Activated CD4-positive, alpha-beta T cell treated with anti-CD3 and anti-CD28 coated beads for 36 hours (primary cell): Measurements from ENCODE around the gene SMOC2. TPM values are rescaled to one million over a fixed set of nuclear protein-coding genes. Genes with fewer than 3 reads are reported as not detected.
"Not testable (repeated sequence)": the region's sequence is repeated elsewhere in the genome, so short reads cannot be mapped to it uniquely, and the experiment has no call there.

Source experiments
- ATAC-seq: fragments of 200-7000 bp; cut with Tn5 transposase; one replicate; pipeline ENCODE4 v1.10.0; 2021; ENCODE audit warnings: mild to moderate bottlenecking, moderate library complexity
- CTCF ChIA-PET: fragments of 350-600 bp; sonication (Branson Sonifier 250); formaldehyde crosslinking; loops from one replicate; lab custom pipeline; 2021; ENCODE audit warnings: antibody characterized with exemption; lab: Charles Lee
- POLR2A ChIA-PET: fragments of 350-600 bp; sonication (Branson Sonifier 250); formaldehyde crosslinking; loops from one replicate; lab custom pipeline; 2021; ENCODE audit warnings: antibody characterized with exemption, inconsistent platforms; lab: Charles Lee
- DNase-seq: peaks from one replicate; pipeline ENCODE4 v3.0.0-alpha.2; 2020
- H3K27ac Mint-ChIP-seq: one replicate; pipeline ENCODE4 v1.8.0; 2021; ENCODE audit warnings: mixed read lengths
- H3K27me3 Mint-ChIP-seq: one replicate; pipeline ENCODE4 v1.8.0; 2021; ENCODE audit warnings: mixed read lengths
- H3K36me3 Mint-ChIP-seq: one replicate; pipeline ENCODE4 v1.8.0; 2021; ENCODE audit warnings: low read depth, mixed read lengths
- H3K4me1 Mint-ChIP-seq: one replicate; pipeline ENCODE4 v1.8.0; 2021; ENCODE audit warnings: mixed read lengths
- H3K4me3 Mint-ChIP-seq: one replicate; pipeline ENCODE4 v1.8.0; 2021; ENCODE audit warnings: mild to moderate bottlenecking, moderate library complexity, mixed read lengths
- H3K9me3 Mint-ChIP-seq: one replicate; pipeline ENCODE4 v1.8.0; 2021; ENCODE audit warnings: low read depth, mixed read lengths
- intact Hi-C, 2 experiments: fragments of 100-400 bp; cut with DNase I in 1 of 2; cut with micrococcal nuclease in 1 of 2; formaldehyde crosslinking; loops; one replicate each; pipeline versions ENCODE4 v1.14.2 to v1.15.1; 2022 to 2024; cut with DNase I, micrococcal nuclease
- total RNA-seq, 2 experiments: library from RNA; stranded (reverse); gene quantifications; one replicate each; pipeline ENCODE4 v1.2.3, GENCODE V29; 2021

SMOC2 gene
- total RNA-seq, 2 experiments from 2014 or later = not detected

DNA sequence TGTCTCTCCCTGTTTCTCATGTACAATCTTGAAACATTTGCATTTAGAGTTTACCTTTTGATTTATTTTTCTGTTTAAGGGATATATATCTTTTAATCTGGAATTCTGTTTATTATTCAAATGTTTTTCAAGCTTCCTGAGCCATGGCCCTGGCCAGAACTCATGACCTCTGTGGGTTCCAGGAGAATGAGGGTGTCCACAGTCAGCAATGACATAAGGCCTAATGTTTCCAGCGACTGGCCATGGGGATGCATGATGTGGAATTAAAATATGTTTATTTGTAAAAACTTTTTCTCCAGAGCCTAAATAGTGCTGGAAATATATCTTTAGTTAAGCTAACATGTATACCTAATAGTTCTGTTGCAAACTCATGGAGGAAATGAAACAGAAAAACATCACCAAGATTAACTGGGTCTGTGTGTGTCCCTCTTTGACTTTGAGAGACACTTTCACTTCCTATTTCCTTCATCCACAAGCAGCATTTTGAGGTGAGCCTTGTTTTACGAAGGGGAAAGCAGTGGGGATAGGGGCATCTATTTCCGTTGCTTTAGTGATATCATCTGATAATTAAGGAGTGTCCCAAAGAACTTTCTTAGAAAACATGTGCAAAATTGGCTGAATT is 87.6 kb downstream of the SMOC2 start:
- Mint-ChIP-seq H3K4me1 (no peaks in the 10 kb centered on the region), H3K9me3 (no peaks in the 10 kb centered on the region), H3K36me3 (no peaks in the 10 kb centered on the region), H3K4me3 (no peak overlapping the region), H3K27me3 (peaks cover 2% of the 10 kb centered on the region), H3K27ac (no peak overlapping the region)
- CTCF ChIA-PET = no interaction called here
- intact Hi-C loops = no loop called here
- no peak for ATAC-seq
- no peak for DNase-seq
- POLR2A ChIA-PET = interaction anchor here (0.7 kb wide), 1 partner anchor 135 kb away, joined by 3 read pairs; no protein-coding TSS in a partner anchor

DNA sequence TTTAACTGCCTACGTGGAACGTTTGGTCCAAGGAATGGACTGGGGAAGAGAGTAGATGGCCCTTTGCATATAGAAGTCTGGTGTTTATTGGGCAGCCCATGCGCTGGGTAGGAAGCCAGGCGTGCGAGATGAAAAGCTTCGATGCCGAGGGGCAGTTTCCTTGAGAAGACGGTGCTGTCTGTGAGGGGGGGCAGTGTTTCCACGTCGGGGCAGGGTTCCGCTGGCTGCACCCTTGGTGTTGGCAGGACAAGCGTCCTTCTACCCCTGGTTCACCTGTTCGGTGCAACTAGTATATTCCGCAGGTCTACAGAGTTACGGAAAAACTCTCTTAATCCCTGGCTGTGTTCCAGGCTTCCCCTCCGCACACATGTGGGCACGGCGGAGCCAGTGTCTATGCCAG is 88.2 kb downstream of the SMOC2 start:
- ChIA-PET POLR2A (no interaction called here), CTCF (no interaction called here)
- DNase-seq (no peak), ATAC-seq (no peak)
- no peaks in the 10 kb centered on the region for H3K9me3 Mint-ChIP-seq
- no peak overlapping the region for H3K4me3 Mint-ChIP-seq
- no peaks in the 10 kb centered on the region for H3K36me3 Mint-ChIP-seq
- intact Hi-C loops = no loop called here
- H3K4me1 Mint-ChIP-seq = no peaks in the 10 kb centered on the region
- H3K27ac Mint-ChIP-seq = no peak overlapping the region
- H3K27me3 Mint-ChIP-seq = peaks cover 2% of the 10 kb centered on the region

DNA sequence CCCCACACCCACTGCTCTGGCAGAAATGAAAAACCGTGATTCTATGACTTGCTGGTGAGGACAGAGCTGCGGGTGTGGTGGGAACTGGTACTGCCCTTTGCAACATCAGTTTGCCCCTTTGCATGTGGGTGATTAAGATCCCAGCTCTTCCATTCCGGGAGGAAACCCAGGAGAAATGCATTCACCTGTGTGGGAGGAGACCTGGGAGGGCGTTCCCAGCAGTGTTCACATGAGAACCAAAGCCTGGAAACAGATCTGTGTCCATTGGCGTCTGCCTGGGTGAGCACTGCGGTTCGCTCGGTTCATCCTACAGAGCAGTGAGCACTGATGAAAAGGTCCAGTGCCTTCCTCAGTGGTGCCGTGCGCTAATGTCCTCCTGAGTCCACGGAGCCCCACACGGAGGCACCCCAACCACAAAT is 89.7 kb downstream of the SMOC2 start:
- Mint-ChIP-seq H3K4me1 (no peaks in the 10 kb centered on the region), H3K36me3 (no peaks in the 10 kb centered on the region), H3K27ac (no peak overlapping the region), H3K27me3 (no peaks in the 10 kb centered on the region), H3K4me3 (no peak overlapping the region), H3K9me3 (no peaks in the 10 kb centered on the region)
- CTCF ChIA-PET = no interaction called here
- POLR2A ChIA-PET = no interaction called here
- intact Hi-C loops = no loop called here
- ATAC-seq (no peak), DNase-seq (no peak)

DNA sequence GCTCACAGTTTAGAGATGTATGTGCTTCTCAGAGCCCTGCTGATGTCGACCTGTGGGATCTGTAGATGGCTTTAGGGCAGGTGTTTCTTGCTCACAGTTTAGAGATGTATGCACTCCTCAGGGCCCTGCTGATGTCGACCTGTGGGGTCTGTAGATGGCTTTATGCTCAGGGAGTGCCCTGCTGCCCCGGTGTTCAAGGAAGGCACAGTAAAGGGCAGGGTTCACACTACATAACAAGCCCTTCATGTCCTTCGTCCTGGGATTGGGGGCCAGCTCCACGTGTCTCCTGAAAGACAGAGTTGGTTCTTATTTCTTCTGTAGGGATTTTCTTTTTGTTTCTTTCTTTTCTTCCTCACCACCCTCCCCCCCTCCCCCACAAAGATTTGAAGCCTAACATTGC is 91.1 kb downstream of the SMOC2 start:
- intact Hi-C loops = no loop called here
- no peak for ATAC-seq
- ChIA-PET CTCF (interaction anchor here (0.6 kb wide), 1 partner anchor 27 kb away, joined by 3 read pairs; no protein-coding TSS in a partner anchor), POLR2A (no interaction called here)
- Mint-ChIP-seq H3K4me1 (no peaks in the 10 kb centered on the region), H3K27ac (no peak overlapping the region), H3K9me3 (no peaks in the 10 kb centered on the region), H3K36me3 (no peaks in the 10 kb centered on the region), H3K27me3 (no peaks in the 10 kb centered on the region), H3K4me3 (no peak overlapping the region)
- DNase-seq = no peak

DNA sequence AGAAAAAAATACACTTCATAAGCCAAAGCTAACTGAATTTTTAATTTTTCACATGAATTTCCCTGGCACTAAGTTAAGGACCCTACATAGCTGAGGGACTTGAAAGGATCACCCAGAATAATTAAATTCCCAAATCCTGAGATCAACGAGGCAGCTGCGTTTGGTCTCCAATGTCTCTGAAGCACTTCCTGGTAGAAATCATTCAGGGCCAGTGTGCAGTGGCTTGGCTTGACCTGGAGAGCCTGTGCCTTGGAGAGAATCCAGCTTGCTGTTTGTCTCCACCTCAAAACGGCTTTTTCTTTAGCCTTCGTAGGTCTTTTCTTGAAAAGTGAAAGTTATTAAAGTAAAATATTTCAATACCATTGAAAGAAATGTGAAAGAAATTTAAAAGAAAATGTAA is 92.4 kb downstream of the SMOC2 start:
- Mint-ChIP-seq H3K4me1 (no peaks in the 10 kb centered on the region), H3K36me3 (no peaks in the 10 kb centered on the region), H3K9me3 (no peaks in the 10 kb centered on the region), H3K27me3 (no peaks in the 10 kb centered on the region), H3K27ac (no peak overlapping the region), H3K4me3 (no peak overlapping the region)
- ChIA-PET POLR2A (no interaction called here), CTCF (no interaction called here)
- no peak for DNase-seq
- no peak for ATAC-seq
- intact Hi-C loops = no loop called here

DNA sequence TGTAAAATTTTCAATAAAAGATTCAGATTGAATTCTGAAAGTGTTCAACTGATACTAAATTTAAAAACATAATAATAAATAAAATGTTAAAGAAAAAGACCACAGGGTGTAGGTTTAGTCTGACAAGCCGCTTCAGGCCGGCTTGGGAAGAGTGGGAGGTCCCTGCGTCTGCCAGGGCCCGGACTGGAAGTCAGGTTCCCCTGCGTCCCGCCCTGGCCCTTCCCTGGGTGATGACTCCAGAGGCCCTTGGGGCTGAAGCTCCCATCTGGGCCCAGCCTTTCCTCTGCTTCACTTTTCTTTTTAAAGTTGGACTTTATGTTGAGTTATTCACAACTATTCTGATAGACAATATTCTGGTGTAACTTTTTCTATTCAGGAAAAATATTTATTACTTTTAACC is 93.3 kb downstream of the SMOC2 start:
- ATAC-seq (no peak), DNase-seq (no peak)
- H3K27ac Mint-ChIP-seq = no peak overlapping the region
- intact Hi-C loops = no loop called here
- H3K9me3 Mint-ChIP-seq = no peaks in the 10 kb centered on the region
- H3K4me3 Mint-ChIP-seq = no peak overlapping the region
- CTCF ChIA-PET = no interaction called here
- no peaks in the 10 kb centered on the region for H3K27me3 Mint-ChIP-seq
- H3K4me1 Mint-ChIP-seq = no peaks in the 10 kb centered on the region
- POLR2A ChIA-PET = no interaction called here
- H3K36me3 Mint-ChIP-seq = no peaks in the 10 kb centered on the region

DNA sequence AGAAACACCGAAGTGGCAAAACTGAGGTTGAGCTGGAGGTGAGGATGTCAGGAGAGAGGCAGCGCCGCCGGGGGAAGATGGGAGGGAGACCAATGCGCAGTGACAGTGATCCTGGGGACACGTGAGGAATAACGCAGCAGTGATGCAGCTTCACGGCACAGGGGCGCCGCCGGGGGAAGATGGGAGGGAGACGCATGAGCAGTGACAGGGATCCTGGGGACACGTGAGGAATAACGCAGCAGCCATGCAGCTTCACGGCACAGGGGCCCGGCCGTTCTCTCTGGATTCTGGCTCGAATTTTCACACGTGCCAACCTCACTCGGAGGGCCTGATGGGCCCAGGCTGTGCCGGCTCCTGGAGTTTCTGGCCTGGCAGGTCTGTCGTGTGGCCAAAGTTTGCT is 94.7 kb downstream of the SMOC2 start:
- H3K27ac Mint-ChIP-seq = no peak overlapping the region
- DNase-seq = no peak
- H3K4me3 Mint-ChIP-seq = no peak overlapping the region
- intact Hi-C loops = no loop called here
- ChIA-PET CTCF (no interaction called here), POLR2A (no interaction called here)
- H3K4me1 Mint-ChIP-seq = no peaks in the 10 kb centered on the region
- ATAC-seq = no peak
- H3K36me3 Mint-ChIP-seq = no peaks in the 10 kb centered on the region
- no peaks in the 10 kb centered on the region for H3K9me3 Mint-ChIP-seq
- peaks cover 5% of the 10 kb centered on the region for H3K27me3 Mint-ChIP-seq

DNA sequence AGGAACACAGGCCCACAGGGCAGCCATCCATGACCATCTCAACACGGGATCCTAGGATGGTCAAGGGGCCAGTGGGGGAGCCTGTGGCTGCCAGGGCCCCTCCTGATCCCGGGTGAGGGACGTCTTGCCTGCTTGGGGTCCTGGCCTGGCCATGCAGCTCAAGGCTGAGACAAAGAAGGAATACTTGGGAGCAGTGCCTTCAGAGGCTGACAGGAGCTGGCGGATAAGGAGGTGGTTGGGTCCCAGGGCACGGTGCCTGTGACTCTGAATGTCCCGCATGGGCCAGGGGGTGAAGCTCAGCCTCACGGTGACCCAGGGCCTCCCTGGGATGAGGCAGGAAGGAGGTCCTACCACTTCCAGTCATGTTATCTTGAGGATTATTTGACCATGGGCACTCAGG is 95.2 kb downstream of the SMOC2 start:
- no peak for ATAC-seq
- POLR2A ChIA-PET = no interaction called here

DNA sequence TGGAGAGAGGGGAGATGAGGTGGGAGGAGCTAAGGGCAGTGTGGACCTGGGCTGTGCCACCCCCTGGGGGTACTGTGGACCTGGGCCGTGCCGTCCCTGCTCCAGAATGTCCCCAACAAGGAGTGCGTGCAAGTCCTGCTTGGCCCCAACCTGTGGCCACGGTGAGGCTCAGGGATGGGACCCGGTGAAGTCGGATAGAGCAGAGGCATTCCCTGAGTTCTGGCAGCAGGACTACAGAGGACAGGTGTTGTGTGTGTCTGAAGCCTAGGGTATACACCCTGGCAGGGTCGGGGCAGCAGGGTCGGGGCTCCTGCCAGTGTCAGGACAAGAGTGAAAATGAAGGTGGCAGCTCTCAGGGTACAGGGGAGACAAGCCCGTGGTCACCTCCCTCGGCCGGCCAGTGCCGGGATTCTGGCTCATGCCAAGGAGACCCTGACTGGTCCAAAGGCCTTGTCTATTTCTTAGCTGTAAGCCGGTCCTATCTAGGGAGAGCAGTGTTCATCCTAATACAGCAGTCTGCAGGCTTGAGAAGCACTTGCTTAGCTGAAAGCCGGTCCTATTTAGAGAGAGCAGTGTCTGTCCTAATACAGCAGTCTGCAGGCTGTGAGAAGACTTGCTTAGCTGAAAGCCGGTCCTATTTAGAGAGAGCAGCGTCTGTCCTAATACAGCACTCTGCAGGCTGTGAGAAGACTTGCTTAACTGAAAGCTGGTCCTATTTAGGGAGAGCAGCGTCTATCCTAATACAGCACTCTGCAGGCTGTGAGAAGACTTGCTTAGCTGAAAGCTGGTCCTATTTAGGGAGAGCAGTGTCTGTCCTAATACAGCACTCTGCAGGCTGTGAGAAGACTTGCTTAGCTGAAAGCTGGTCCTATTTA is 95.9 kb downstream of the SMOC2 start:
- Mint-ChIP-seq H3K27ac (no peak overlapping the region), H3K27me3 (peaks cover 12% of the 10 kb centered on the region), H3K36me3 (no peaks in the 10 kb centered on the region), H3K4me1 (no peaks in the 10 kb centered on the region), H3K4me3 (no peak overlapping the region), H3K9me3 (no peaks in the 10 kb centered on the region)
- intact Hi-C loops = no loop called here
- DNase-seq (no peak), ATAC-seq (no peak)
- POLR2A ChIA-PET = no interaction called here
- CTCF ChIA-PET = no interaction called here

More for the DNA sequence above, 95.2 kb downstream of the SMOC2 start:
- Mint-ChIP-seq H3K4me3 (no peak overlapping the region), H3K9me3 (no peaks in the 10 kb centered on the region), H3K36me3 (no peaks in the 10 kb centered on the region), H3K27me3 (peaks cover 8% of the 10 kb centered on the region), H3K4me1 (no peaks in the 10 kb centered on the region), H3K27ac (no peak overlapping the region)
- intact Hi-C loops = no loop called here
- CTCF ChIA-PET = no interaction called here
- DNase-seq = no peak

DNA sequence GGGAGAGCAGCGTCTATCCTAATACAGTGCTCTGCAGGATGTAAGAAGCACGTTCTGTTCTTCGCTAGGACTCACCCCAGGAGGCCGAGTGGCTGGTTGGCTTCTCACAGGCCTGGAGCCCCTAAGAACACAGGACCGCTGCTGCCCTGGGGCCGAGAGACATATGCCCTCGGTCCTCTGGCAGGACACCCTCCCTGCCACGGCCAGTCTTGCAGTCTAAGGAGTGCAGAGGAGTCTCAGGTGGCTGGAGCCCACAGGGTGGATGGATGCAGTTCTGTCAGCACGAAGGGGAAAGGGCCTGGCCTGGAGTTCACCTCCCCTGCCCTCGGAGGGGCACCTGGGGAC is 96.5 kb downstream of the SMOC2 start:
- ATAC-seq (no peak), DNase-seq (no peak)
- Mint-ChIP-seq H3K9me3 (no peaks in the 10 kb centered on the region), H3K36me3 (no peaks in the 10 kb centered on the region), H3K4me1 (no peaks in the 10 kb centered on the region), H3K27me3 (peaks cover 12% of the 10 kb centered on the region), H3K27ac (no peak overlapping the region), H3K4me3 (no peak overlapping the region)
- ChIA-PET POLR2A (no interaction called here), CTCF (no interaction called here)
- intact Hi-C loops = no loop called here

DNA sequence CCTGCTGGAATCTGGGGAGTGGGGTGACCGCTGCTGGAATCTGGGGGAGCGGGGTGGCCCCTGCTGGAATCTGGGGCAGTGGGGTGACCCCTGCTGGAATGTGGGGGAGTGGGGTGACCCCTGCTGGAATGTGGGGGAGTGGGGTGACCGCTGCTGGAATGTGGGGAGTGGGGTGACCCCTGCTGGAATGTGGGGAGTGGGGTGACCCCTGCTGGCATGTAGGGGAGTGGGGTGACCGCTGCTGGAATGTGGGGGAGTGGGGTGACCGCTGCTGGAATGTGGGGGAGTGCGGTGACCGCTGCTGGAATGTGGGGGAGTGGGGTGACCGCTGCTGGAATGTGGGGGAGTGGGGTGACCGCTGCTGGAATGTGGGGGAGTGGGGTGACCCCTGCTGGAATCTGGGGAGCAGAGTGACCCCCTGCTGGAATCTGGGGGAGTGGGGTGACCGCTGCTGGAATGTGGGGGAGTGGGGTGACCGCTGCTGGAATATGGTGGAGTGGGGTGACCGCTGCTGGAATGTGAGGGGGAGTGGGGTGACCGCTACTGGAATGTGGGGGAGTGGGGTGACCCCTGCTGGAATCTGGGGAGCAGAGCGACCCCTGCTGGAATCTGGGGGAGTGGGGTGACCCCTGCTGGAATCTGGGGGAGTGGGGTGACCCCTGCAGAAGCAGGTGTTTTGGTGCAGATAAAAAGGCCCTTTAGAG is 97.4 kb downstream of the SMOC2 start:
- H3K27ac Mint-ChIP-seq = not testable (repeated sequence)

More for the DNA sequence above, 97.4 kb downstream of the SMOC2 start:
- H3K36me3 Mint-ChIP-seq, H3K4me3 Mint-ChIP-seq, intact Hi-C loops, H3K4me1 Mint-ChIP-seq, CTCF ChIA-PET, H3K9me3 Mint-ChIP-seq, POLR2A ChIA-PET, DNase-seq, ATAC-seq: not testable (repeated sequence)
- H3K27me3 Mint-ChIP-seq = peaks cover 12% of the 10 kb centered on the region
